Epithelial cell of proximal tubule (primary cell): Measurements from ENCODE around the gene SCTR. TPM values are rescaled to one million over a fixed set of nuclear protein-coding genes. Genes with fewer than 3 reads are reported as not detected.

ENCODE experiments used
- DNase-seq: peaks from one replicate; pipeline ENCODE4 v3.0.0-alpha.2; 2011; ENCODE audit warnings: low read depth
- H3K4me3 ChIP-seq: 2 replicates; pipeline ENCODE4 v1.5.1; 2011; ENCODE audit warnings: low read depth, mild to moderate bottlenecking, low read length
- CTCF ChIP-seq: conservative IDR thresholded peaks from 2 replicates; pipeline ENCODE4 v1.5.1; 2012; ENCODE audit warnings: low read depth, mild to moderate bottlenecking, low read length
- total RNA-seq: library from RNA; depleted of rRNA; stranded (reverse); fragments of >200 nt; gene quantifications from 2 replicates; pipeline ENCODE4 v1.2.3, GENCODE V29; 2015

Gene SCTR
- total RNA-seq, result not detected in 2 replicates

GRCh38 chr2:119523952-119524694 is at the start of gene SCTR:
Gene SCTR (minus strand): TSS chr2:119524483. CDS start chr2:119524226, 257 bp downstream.
- H3K4me3 ChIP-seq, result peak within 1 kb of the TSS; percentile 0
- no peak for DNase-seq
- TF ChIP-seq CTCF, result no peak

GRCh38 chr2:119567292-119567691 is 43.0 kb upstream of the SCTR start:
- DNase-seq, result no peak
- no peak overlapping the region for H3K4me3 ChIP-seq
- no peak for TF ChIP-seq CTCF

GRCh38 chr2:119565481-119565880 is 41.2 kb upstream of the SCTR start:
- no peak for DNase-seq
- no peak for TF ChIP-seq CTCF
- no peak overlapping the region for H3K4me3 ChIP-seq

- no peak overlapping the region for H3K4me3 ChIP-seq
- no peak for DNase-seq
- no peak for TF ChIP-seq CTCF
These were observed 29.5 kb upstream of the SCTR start for GRCh38 chr2:119553687-119554344.

- no peak for DNase-seq
These were observed 28.6 kb upstream of the SCTR start for GRCh38 chr2:119552902-119553301.

GRCh38 chr2:119550856-119551255 is 26.6 kb upstream of the SCTR start:
- DNase-seq, result no peak
- no peak overlapping the region for H3K4me3 ChIP-seq
- TF ChIP-seq CTCF, result no peak

More at GRCh38 chr2:119552902-119553301, 28.6 kb upstream of the SCTR start:
- no peak overlapping the region for H3K4me3 ChIP-seq
- no peak for TF ChIP-seq CTCF
